HG03469 (cell line): ENCODE results near the gene PRICKLE2.

Experiments used
- ATAC-seq: cut with Tn5 transposase; IDR thresholded peaks from one replicate; pipeline ENCODE4 v1.9.1; 2021; ENCODE audit warnings: mild to moderate bottlenecking, moderate library complexity, moderate number of reproducible peaks; ENCODE audit not compliant: unreplicated experiment

PRICKLE2 gene

DNA sequence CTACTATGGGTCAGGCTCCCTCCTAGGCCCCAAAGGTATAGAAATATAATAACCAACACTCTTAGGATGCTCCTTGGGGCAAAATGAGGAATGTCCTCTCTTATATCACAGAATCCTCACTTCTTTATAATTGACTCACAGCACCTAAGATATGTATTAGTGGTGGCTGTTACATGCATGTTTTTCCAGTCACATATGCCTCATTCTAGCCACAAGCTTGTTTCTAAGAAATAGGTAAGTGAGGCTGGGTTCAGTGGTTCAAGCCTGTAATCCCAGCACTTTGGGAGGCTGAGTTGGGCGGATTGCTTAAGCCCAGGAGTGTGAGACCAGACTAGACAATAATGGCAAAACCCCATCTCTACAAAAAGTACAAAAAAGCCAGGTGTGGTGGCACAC is 144.0 kb downstream of the PRICKLE2 start:
- no peak for ATAC-seq

GRCh38 chr3:64080616-64081234 is 144.5 kb downstream of the PRICKLE2 start:
- no peak for ATAC-seq

GRCh38 chr3:64079369-64080150 is 145.7 kb downstream of the PRICKLE2 start:
- ATAC-seq: no peak

DNA sequence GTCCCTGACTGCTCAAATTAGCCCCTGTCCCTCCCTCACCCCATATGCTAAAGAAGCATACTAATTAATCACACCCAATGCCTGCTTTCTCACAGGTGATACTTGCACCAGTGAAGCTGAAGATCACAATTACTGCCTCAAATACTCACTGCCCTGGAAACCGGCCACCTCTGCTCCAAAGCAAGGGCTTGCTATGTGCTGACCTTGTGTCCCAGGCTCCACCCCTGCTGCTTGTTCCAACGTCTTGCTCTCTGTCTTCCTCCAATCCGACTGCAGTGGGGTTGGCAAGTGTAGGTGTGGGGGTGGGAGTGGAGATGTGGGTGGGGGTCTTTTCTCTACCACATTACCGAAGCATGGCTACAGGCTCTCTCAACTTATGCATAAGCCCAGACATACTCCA is 146.3 kb downstream of the PRICKLE2 start:
- no peak for ATAC-seq

GRCh38 chr3:64074895-64075679 is 150.2 kb downstream of the PRICKLE2 start:
- no peak for ATAC-seq

GRCh38 chr3:64074060-64074459 is 151.2 kb downstream of the PRICKLE2 start:
- no peak for ATAC-seq

GRCh38 chr3:64073158-64073761 is 152.0 kb downstream of the PRICKLE2 start:
- no peak for ATAC-seq

DNA sequence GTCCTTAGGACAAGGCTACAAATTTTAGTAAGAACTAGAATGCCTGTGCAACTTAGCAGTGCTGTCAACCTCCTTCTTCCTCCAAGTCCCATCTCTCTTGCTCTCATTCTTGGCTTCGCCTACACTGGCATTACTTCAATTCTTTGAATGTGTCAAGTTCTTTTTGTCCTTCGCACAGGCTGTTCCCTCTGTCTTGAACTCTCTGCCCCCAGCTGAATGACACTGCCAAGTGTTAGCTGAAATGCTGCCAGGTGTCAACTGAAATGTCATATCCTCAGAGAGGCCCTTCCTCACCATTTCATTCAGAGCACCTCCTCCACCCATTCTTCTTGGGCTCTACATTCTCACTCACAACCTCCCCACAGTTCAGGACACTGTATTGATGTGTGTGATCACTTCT is 153.1 kb downstream of the PRICKLE2 start:
- no peak for ATAC-seq

- no peak for ATAC-seq
These were observed 154.6 kb downstream of the PRICKLE2 start for GRCh38 chr3:64070704-64071103.

GRCh38 chr3:64067506-64068346 is 157.5 kb downstream of the PRICKLE2 start:
- no peak for ATAC-seq

- no peak for ATAC-seq
These were observed 160.5 kb downstream of the PRICKLE2 start for GRCh38 chr3:64064804-64065203.

GRCh38 chr3:64063983-64064438 is 161.3 kb downstream of the PRICKLE2 start:
- no peak for ATAC-seq

GRCh38 chr3:64063207-64063982 is 161.9 kb downstream of the PRICKLE2 start:
- ATAC-seq: no peak

GRCh38 chr3:64061628-64062027 is 163.6 kb downstream of the PRICKLE2 start:
- ATAC-seq: no peak

GRCh38 chr3:64059484-64060175 is 165.6 kb downstream of the PRICKLE2 start:
- no peak for ATAC-seq

- ATAC-seq: no peak
These were observed 166.7 kb downstream of the PRICKLE2 start for GRCh38 chr3:64058566-64058965.

- ATAC-seq: no peak
These were observed 168.0 kb downstream of the PRICKLE2 start for GRCh38 chr3:64057231-64057630.

- ATAC-seq: no peak
These were observed 168.6 kb downstream of the PRICKLE2 start for GRCh38 chr3:64056606-64057180.

- ATAC-seq: no peak
These were observed 170.2 kb downstream of the PRICKLE2 start for GRCh38 chr3:64055076-64055475.
